Measurements from ENCODE around the gene NTNG1. TPM values are rescaled to one million over a fixed set of nuclear protein-coding genes. Genes with fewer than 3 reads are reported as not detected.

The NTNG1 gene
- total RNA-seq, 1 donor from 2014 or later = 0.57 TPM

- DNase-seq = no peak
- no peak for ATAC-seq
- intact Hi-C loops (cut with micrococcal nuclease) = no loop called here
Measured at GRCh38 chr1:107293901-107294613, 153.2 kb downstream of the NTNG1 start.

GRCh38 chr1:107294686-107295085 lies 153.8 kb downstream of the NTNG1 start:
- DNase-seq = no peak
- intact Hi-C loops (cut with micrococcal nuclease) = no loop called here
- no peak for ATAC-seq

- intact Hi-C loops (cut with micrococcal nuclease) = no loop called here
- DNase-seq (no peak), ATAC-seq (no peak)
Measured at GRCh38 chr1:107297681-107298080, 156.8 kb downstream of the NTNG1 start.

- DNase-seq (no peak), ATAC-seq (no peak)
- intact Hi-C loops (cut with micrococcal nuclease) = no loop called here
Measured at GRCh38 chr1:107298526-107298925, 157.7 kb downstream of the NTNG1 start.

- ATAC-seq = no peak
- intact Hi-C loops (cut with micrococcal nuclease) = no loop called here
Measured at GRCh38 chr1:107299521-107299920, 158.7 kb downstream of the NTNG1 start.

GRCh38 chr1:107309962-107310361 lies 169.1 kb downstream of the NTNG1 start:
- intact Hi-C loops (cut with micrococcal nuclease) = no loop called here
- no peak for DNase-seq
- ATAC-seq = no peak

More at GRCh38 chr1:107299521-107299920, 158.7 kb downstream of the NTNG1 start:
- DNase-seq = no peak

GRCh38 chr1:107315652-107316051 lies 174.8 kb downstream of the NTNG1 start:
- intact Hi-C loops (cut with micrococcal nuclease) = no loop called here
- ATAC-seq (no peak), DNase-seq (no peak)

GRCh38 chr1:107318932-107319331 lies 178.1 kb downstream of the NTNG1 start:
- no peak for DNase-seq
- no peak for ATAC-seq
- intact Hi-C loops (cut with micrococcal nuclease) = no loop called here

GRCh38 chr1:107323784-107324183 lies 182.9 kb downstream of the NTNG1 start:
- DNase-seq (no peak), ATAC-seq (no peak)
- intact Hi-C loops (cut with micrococcal nuclease) = no loop called here

GRCh38 chr1:107326824-107327445 lies 186.1 kb downstream of the NTNG1 start:
- ATAC-seq = no peak
- no peak for DNase-seq
- intact Hi-C loops (cut with micrococcal nuclease) = no loop called here

- no peak for DNase-seq
- intact Hi-C loops (cut with micrococcal nuclease) = no loop called here
Measured at GRCh38 chr1:107327446-107327845, 186.6 kb downstream of the NTNG1 start.

GRCh38 chr1:107328087-107328486 lies 187.2 kb downstream of the NTNG1 start:
- intact Hi-C loops (cut with micrococcal nuclease) = no loop called here
- no peak for DNase-seq
- no peak for ATAC-seq

More at GRCh38 chr1:107327446-107327845, 186.6 kb downstream of the NTNG1 start:
- ATAC-seq = no peak

GRCh38 chr1:107339775-107340174 lies 198.9 kb downstream of the NTNG1 start:
- no peak for DNase-seq
- no peak for ATAC-seq
- intact Hi-C loops (cut with micrococcal nuclease) = no loop called here

- DNase-seq = no peak
- no peak for ATAC-seq
- intact Hi-C loops (cut with micrococcal nuclease) = no loop called here
Measured at GRCh38 chr1:107342316-107342715, 201.5 kb downstream of the NTNG1 start.

- no peak for ATAC-seq
- intact Hi-C loops (cut with micrococcal nuclease) = no loop called here
Measured at GRCh38 chr1:107342768-107343167, 201.9 kb downstream of the NTNG1 start.

GRCh38 chr1:107343601-107344000 lies 202.8 kb downstream of the NTNG1 start:
- intact Hi-C loops (cut with micrococcal nuclease) = no loop called here
- no peak for ATAC-seq
- no peak for DNase-seq

More at GRCh38 chr1:107342768-107343167, 201.9 kb downstream of the NTNG1 start:
- no peak for DNase-seq

- DNase-seq (no peak), ATAC-seq (no peak)
- intact Hi-C loops (cut with micrococcal nuclease) = no loop called here
Measured at GRCh38 chr1:107344268-107344760, 203.5 kb downstream of the NTNG1 start.

GRCh38 chr1:107344836-107345235 lies 204.0 kb downstream of the NTNG1 start:
- DNase-seq = no peak
- no peak for ATAC-seq
- intact Hi-C loops (cut with micrococcal nuclease) = no loop called here

- DNase-seq (no peak), ATAC-seq (no peak)
- intact Hi-C loops (cut with micrococcal nuclease) = no loop called here
Measured at GRCh38 chr1:107352850-107353249, 212.0 kb downstream of the NTNG1 start.

GRCh38 chr1:107357376-107357775 lies 216.5 kb downstream of the NTNG1 start:
- intact Hi-C loops (cut with micrococcal nuclease) = no loop called here
- no peak for ATAC-seq
- no peak for DNase-seq
